ENCODE data around the gene CAV3. TPM values are rescaled to one million over a fixed set of nuclear protein-coding genes. Genes with fewer than 3 reads are reported as not detected.

The CAV3 gene
- total and polyA plus RNA-seq, 4 donors: 0.06 to 0.18 TPM; not detected in 2

GRCh38 chr3:8762607-8763377 is 29.2 kb downstream of the CAV3 start:
- Histone ChIP-seq H3K4me3 (no peak overlapping the region), H3K4me1 (ENCODE audit: control insufficient read depth in 5 of 5, insufficient read depth in 5 of 5, low read length in 5 of 5) (peaks cover 0 to 8% (median 0%) of the 10 kb centered on the region in 5 donors), H3K36me3 (ENCODE audit: control insufficient read depth in 4 of 4, insufficient read depth in 4 of 4, low read length in 4 of 4) (no peaks in the 10 kb centered on the region), H3K27me3 (ENCODE audit: control insufficient read depth in 3 of 3, insufficient read depth in 3 of 3, low read length in 2 of 3) (peaks cover 4 to 19% (median 10%) of the 10 kb centered on the region in 3 donors), H3K9me3 (ENCODE audit: control insufficient read depth in 4 of 4, insufficient read depth in 3 of 4, low read length in 3 of 4) (no peaks in the 10 kb centered on the region), H3K27ac (ENCODE audit: low read depth in 1 of 2, low read length in 1 of 2) (no peak overlapping the region), H3K9ac (ENCODE audit: insufficient read depth in 1 of 2, low read length in 2 of 2) (no peak overlapping the region)
- DNase-seq (no peak), ATAC-seq (ENCODE audit: insufficient read depth, low FRiP score) (no peak)
- TF ChIP-seq CTCF (IDR thresholded peaks at IDR 0.05; ENCODE audit: control extremely low read depth, extremely low read depth): no peak
- 89 to 90% methylated on average over 11 of the region's 11 CpGs for WGBS, 2 donors

- H3K27ac ChIP-seq (ENCODE audit: low read depth in 1 of 2, low read length in 1 of 2): no peak overlapping the region
- no peak for DNase-seq
- H3K9ac ChIP-seq (ENCODE audit: insufficient read depth in 1 of 2, low read length in 2 of 2): no peak overlapping the region
- H3K9me3 ChIP-seq (ENCODE audit: control insufficient read depth in 4 of 4, insufficient read depth in 3 of 4, low read length in 3 of 4): no peaks in the 10 kb centered on the region
- H3K27me3 ChIP-seq (ENCODE audit: control insufficient read depth in 3 of 3, insufficient read depth in 3 of 3, low read length in 2 of 3): peaks cover 15 to 34% (median 23%) of the 10 kb centered on the region in 3 donors
- 91 to 94% methylated on average over 6 of the region's 6 CpGs for WGBS, 2 donors
- H3K36me3 ChIP-seq (ENCODE audit: control insufficient read depth in 4 of 4, insufficient read depth in 4 of 4, low read length in 4 of 4): no peaks in the 10 kb centered on the region
- no peak overlapping the region for H3K4me3 ChIP-seq
- TF ChIP-seq CTCF (IDR thresholded peaks at IDR 0.05; ENCODE audit: control extremely low read depth, extremely low read depth): no peak
- peaks cover 0 to 25% (median 3%) of the 10 kb centered on the region in 5 donors for H3K4me1 ChIP-seq (ENCODE audit: control insufficient read depth in 5 of 5, insufficient read depth in 5 of 5, low read length in 5 of 5)
- no peak for ATAC-seq (ENCODE audit: insufficient read depth, low FRiP score)
Measured at GRCh38 chr3:8764528-8764927, 30.9 kb downstream of the CAV3 start.

- Histone ChIP-seq H3K9me3 (ENCODE audit: control insufficient read depth in 4 of 4, insufficient read depth in 3 of 4, low read length in 3 of 4) (no peaks in the 10 kb centered on the region), H3K4me1 (ENCODE audit: control insufficient read depth in 5 of 5, insufficient read depth in 5 of 5, low read length in 5 of 5) (peaks cover 0 to 26% (median 3%) of the 10 kb centered on the region in 5 donors), H3K27me3 (ENCODE audit: control insufficient read depth in 3 of 3, insufficient read depth in 3 of 3, low read length in 2 of 3) (peaks cover 15 to 43% (median 30%) of the 10 kb centered on the region in 3 donors), H3K36me3 (ENCODE audit: control insufficient read depth in 4 of 4, insufficient read depth in 4 of 4, low read length in 4 of 4) (no peaks in the 10 kb centered on the region), H3K4me3 (no peak overlapping the region), H3K27ac (ENCODE audit: low read depth in 1 of 2, low read length in 1 of 2) (no peak overlapping the region), H3K9ac (ENCODE audit: insufficient read depth in 1 of 2, low read length in 2 of 2) (no peak overlapping the region)
- DNase-seq (no peak), ATAC-seq (ENCODE audit: insufficient read depth, low FRiP score) (no peak)
- 54 to 70% methylated on average over 4 of the region's 4 CpGs for WGBS, 2 donors
- TF ChIP-seq CTCF (IDR thresholded peaks at IDR 0.05; ENCODE audit: control extremely low read depth, extremely low read depth): no peak
Measured at GRCh38 chr3:8765528-8765927, 31.9 kb downstream of the CAV3 start.
